Globus pallidus (tissue), 1 donor: Measurements from ENCODE around the gene PTPRA.
"Not testable (repeated sequence)": the region's sequence is repeated elsewhere in the genome, so short reads cannot be mapped to it uniquely, and the experiment has no call there.

Experiments
- DNase-seq: peaks from one replicate; pipeline ENCODE4 v3.0.0-alpha.2; 2015; ENCODE audit warnings: low spot score

The PTPRA gene

DNA sequence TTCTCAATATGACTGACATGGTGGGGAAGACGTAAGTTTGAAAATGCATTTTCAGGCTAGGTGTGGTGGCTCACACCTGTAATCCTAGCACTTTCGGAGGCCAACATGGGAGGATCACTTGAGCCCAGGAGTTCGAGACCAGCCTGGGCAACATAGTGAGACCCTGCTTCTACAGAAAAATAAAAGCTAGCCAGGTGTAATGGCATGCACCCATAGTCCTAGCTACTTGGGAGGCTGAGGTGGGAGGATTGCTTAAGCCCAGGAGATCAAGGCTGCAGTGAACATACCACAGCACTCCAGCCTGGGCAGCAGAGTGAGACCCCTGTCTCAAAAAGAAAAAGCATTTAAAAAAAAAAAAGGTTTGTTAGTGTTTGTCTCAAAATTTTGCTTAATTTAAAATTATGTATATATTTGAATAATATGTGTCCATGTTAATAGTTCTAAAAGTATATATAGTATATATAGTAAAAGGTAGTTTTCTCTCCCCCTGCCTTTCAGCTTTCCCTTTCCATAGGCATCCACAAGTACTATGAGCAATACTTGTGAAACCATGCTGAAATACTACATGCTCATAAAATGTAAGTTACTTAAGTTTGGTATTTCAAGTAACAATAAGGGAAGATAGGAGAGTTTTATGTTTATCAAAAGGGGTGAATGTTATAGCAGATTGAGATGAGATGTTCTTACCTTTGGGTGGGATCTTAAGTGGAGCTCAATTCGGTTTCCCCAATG is 15.1 kb downstream of the PTPRA start:
- no peak for DNase-seq

DNA sequence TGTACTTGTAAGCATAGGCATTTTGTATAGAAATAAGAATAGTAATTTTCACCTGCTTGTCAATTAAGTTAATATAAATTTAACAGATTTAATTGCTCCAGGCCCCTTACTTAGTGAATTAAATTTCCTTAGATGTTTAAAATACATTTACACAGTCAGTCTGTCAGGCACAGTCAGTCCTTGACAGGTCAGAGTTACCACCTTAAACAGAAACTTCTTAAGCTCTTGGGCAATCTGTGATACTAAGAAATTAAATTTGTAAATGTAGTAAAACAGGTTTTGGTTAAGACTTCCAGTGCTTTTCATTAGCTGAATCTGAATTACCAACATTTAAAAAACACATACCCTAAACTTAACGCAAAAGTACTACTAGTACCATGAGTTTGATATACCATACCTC is 15.9 kb downstream of the PTPRA start:
- DNase-seq = no peak

DNA sequence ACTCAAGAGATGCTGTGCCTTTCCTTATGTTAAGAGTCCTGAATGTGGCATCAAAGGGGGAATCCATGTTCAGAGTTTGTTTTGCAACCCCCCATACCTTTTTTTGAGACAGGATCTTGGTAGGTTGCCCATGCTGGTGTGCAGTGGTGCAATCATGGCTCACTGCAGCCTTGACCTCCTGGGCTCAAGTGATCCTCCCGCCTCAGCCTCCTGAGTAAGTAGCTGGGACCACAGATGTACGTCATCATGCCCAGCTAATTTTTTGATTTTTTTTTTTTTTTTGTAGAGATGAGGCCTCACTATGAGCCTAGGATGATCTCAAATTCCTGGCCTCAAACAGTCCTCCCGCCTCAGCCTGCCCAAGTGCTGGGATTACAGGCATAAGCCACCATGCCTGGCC is 16.5 kb downstream of the PTPRA start:
- no peak for DNase-seq

DNA sequence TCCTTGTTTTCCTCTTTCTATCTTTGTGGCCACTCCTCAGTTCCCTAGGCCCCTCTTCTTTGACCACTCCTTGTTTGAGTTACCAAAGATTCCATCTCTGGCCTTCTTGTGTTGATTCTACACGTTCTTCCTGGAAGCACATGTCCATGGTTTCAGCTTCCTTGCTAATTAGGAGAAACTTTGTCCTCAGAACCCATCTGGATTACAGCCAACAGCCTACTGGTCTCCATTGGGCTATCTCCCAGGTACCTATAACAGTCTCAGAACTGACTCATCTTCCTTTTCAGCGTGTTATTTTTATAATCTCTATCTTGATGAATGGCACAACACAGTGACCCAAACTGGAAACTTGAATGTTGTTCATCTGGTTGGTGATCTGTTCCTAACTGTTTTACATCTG is 17.5 kb downstream of the PTPRA start:
- no peak for DNase-seq

DNA sequence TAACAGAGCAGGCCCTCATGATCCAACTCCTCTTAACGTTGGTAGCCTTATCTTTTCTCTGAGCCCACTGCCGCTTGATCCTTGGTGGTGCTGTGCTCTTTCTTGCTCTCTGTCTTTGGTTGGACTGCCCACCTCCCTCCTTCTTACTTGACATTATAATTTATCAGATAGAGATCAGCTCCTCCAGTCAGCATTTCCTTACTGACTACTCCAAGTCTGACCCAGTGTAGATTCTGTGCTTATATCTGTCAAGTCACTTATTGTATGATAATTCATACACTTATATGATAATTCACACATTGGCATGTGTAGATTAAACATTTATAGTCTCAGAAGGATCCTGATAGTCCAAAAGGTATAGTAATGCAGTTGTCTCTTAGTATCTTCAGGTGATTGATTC is 18.1 kb downstream of the PTPRA start:
- DNase-seq = no peak

DNA sequence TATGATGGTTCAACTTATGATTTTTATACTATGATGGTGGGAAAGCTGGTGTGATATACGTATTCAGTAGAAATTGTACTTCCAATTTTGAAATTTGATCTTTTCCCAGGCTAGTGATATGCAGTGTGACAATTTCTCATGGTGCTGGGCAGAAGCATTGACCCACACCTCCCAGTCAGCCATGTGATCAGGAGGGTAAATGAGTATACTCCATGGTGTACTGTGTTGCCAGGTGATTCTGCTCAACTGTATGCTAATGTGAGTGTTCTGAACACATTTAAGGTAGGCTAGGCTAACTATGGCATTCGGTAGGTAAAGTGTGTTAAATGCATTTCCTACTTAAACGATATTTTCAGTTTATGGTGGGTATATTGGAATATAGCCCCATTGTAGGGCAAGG is 19.1 kb downstream of the PTPRA start:
- no peak for DNase-seq

DNA sequence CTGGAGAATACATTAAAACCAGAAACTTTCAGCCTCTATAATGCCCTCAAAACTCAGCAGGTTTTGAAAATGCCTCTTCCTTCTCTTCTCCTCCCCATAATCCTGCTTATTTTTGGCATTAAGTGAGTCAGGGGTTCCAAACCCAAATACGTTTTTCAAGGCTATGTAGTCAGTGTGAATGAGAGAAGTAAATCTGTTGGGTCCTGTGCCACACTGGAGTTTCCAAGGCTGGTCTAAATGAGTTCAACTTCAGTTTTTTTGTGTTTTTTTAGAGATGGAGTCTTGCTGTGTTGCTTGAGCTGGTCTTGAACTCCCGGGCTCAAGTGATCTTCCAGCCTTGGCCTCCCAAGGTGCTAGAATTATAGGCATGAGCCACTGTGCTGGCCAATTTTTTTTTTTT is 20.9 kb downstream of the PTPRA start:
- no peak for DNase-seq

DNA sequence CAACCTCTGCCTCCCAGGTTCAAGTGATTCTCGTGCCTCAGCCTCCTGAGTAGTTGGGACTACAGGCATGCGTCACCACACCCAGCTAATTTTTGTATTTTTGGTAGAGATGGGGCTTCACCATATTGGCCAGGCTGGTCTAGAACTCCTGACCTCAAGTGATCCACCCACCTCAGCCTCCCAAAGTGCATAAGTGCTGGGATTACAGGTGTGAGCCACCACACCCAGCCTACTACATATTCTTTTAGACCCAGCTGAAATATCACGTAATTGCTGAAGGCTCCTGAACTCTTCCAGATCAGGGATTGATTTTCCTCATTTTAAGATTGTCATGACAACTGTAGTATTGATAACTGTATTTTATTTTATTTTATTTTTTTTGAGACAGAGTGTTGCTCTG is 21.9 kb downstream of the PTPRA start:
- DNase-seq = not testable (repeated sequence)

DNA sequence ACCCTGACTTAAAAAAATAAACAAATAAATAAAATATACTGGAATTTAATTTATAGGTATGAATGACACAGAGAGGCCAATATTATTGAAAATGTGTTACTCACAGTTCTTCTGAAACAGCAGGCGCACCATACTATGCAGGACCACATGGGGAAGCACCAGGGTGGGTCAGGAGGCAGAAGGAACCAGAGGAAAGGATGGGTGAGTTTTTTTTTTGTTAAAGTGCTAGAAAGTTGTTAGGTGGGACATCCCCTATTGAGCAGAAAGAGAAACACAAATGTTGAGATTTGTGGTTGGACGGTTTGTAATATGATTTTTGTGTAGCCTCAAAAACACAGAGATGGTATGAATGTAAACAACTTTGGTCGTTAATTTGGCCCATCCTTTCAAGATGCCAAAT is 26.0 kb downstream of the PTPRA start:
- DNase-seq = no peak

DNA sequence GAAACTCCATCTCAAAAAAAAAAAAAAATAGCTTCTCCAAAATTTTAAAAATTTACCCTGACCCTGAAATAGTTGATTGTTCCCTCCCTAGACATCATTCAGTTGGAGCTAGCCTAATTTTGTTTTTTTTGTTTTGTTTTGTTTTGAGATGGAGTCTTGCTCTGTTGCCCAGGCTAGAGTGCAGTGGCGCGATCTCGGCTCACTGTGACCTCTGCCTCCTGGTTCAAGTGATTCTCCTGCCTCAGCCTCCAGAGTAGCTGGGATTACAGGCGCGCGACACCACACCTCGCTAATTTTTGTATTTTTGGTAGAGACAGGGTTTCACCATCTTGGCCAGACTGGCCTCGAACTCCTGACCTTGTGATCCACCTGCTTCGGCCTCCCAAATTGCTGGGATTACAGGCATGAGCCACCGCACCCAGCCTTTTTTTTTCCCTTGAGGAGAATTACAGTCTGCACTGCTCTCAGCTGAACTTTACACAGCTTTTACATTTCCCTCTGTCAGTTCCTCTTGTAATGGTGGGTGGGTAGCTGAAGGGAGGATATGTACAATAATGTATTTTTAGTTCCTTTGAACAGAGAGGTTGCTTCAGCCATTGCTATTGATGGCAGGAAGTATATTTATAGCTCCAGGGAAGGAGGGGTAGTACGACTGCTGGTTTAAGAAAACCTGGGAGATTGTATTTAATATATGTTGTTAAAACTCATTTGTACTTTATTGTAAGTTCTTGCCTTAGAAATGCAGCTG is 27.7 kb downstream of the PTPRA start:
- no peak for DNase-seq

DNA sequence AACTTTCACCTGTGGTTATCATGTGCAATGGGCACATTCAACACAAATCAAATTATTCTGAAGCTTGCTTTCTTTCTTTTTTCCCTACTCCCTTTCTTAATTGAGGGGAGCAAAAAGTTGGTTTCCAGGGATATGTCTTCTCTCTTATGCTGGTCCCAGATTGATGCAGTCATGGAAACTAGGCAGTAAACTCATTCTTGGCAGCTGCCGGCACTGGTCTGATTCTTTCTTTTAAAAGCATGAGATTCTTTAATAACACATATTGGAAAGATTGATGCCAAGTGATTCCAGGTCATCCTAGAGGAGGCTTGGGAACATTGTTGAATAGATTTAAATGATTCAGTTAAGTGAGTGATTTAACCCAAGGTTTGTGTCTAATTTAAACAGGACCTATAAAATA is 29.0 kb downstream of the PTPRA start:
- peak; percentile 23 for DNase-seq

DNA sequence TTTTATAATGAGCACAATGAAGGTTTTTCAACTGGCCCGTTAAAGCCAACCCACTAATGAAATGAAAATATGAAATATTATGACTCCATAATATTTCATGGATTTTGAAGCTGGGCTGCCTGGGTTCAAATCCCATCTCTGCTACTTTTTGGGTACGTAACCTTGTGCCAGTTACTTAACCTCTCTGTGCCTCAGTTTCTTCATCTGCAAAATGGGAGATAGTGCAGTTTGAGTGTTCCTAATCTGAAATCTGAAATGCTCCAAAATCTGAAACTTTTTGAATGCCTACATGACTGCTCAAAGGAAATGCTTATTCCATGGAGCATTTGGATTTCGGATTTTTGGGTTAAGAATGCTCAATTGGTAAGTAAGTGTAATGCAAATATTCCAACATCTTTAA is 29.5 kb downstream of the PTPRA start:
- DNase-seq = no peak

DNA sequence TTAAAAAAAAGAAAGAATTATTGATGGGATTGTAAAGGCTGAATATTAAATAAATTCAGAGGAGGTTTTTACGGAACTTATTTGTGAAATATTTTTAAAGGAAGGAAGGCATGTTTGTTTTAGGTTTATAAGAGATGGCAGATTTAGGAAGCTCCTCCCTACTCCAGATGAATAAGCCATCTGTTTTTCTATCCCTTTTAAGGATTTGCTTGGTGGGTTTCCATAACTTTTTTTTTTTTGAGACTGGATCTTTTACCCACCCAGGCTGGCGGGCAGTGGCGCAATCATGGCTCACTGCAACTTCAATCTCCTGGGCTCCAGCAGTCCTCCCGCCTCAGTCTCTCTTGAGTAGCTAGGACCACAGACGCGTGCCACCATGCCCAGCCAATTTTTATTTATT is 30.4 kb downstream of the PTPRA start:
- DNase-seq = no peak

DNA sequence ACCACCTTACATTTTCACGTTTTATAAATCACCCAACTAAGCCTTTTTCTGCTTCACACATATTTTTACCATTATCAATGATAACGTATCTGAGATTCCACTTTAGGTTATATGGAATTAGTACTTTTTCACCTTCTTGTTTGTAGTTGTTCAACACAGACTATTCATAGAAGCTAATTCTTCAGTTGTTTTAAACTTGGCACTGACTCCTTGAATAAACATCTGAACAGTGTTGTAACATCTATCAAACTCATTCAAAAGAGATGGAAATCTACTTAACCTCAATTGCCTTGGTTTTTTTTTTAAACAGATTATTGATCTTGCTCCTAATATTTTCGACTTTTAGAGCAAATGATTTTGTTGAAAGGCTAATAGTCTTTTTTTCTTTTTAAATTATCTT is 34.2 kb downstream of the PTPRA start:
- no peak for DNase-seq

DNA sequence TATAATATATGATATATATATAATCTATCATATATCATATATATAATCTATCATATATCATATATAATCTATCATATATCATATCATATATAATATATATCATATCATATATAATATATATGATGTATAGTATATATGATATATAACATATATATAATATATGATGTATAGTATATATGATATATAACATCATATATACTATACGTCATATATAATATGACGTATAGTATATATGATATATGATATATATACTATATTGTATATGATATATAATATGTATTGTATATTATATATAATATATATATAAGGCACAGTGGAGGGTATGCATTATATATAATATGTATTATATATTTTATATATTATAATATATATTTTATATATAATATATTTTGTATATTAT is 36.7 kb downstream of the PTPRA start:
- no peak for DNase-seq

DNA sequence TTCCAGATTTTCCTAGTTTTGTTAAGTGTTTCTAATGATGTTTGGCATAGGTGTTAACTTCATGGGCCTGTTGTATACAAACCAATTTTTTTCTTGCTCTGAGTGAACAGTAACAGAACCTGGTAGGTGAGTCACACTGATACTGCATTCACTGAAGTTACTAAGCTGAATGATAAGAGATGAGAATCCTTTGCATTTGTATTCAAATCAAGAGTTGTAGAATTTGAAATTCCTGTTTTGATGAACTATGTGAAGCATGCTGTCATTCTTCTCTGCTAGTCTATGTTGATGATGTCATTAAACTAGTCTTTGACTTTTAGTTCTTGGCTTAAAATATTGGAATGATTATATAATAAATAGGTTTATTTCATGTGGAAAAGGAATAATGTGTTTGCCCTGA is 37.9 kb downstream of the PTPRA start:
- DNase-seq = no peak

DNA sequence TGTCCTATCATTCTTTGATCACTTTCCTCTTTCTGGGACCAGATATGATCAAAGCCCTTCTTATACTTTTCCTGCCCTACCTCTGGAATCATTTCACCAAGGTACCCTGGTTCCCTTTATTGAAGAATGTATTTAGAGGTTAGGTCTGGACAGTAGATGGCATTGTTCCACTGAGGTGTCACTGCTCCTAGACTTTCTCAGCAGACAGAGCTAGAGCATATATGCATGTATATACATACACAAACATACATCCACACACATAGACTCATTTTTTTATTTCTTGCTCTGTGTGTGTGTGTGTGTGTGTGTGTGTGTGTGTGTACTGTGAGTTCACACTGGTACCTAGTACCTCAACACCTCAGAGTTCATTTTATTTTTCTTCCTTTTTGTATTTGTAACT is 40.9 kb downstream of the PTPRA start:
- peak; percentile 36 for DNase-seq

DNA sequence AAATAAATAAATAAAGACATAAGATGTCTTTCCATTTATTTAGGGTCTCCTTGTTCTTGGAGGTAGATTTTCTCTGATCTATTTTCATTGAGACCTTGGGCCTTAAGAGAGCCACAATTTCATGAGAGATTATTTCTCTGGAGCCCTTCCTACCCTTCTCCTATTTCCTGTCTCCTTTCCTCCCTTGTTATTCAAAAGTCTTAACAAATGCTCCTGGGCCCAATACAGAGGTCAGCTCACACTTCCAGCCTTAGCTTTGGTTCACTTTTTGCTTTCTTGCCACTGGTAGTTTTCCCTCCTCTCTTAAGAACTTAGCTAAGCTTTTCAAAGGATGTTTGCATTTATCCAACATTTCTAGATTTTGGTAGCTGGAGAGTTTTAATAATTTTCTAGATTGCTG is 44.0 kb downstream of the PTPRA start:
- DNase-seq = no peak

DNA sequence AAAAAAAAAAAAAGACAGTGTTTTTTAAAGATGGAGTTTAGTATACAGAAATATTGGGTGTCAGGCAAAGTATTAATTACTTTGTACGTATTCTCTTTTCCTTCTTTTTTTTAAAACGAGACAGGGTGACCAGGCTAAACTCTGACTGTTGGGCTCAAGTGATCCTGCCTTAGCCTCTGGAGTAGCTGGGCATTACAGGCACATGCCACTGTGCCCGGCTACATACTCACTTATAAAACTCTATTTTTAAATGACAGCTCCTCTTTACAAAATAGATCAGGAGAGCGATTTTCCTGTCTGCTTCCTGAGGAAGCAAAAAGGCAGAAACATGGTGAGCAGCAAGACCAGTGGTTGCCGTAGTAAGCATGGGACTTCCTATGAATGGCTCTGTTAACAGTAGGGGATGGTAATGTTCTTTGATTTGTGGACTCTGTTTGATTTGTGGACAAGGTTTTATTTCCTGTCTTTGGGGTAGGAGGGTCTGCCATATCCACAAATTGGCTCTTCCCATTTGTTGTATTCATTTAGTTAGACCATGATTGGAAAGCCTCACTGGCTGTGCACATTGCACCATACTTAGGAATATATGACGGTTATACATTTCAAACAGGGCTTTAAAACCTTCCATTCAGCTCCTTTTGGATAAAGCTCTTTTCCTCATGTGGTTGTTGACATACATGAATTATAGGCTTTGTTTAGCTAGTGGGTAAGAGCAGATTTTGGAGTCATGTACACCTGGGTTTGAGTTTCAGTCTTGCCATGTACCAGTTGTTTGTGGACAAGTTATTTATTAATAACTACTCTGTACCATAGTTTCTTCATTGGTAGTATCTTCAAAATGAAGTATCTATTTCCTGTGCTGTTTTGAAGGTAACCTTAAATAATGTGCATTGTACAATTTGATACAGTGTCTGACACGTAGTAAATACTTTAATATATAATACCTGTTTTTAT is 45.1 kb downstream of the PTPRA start:
- no peak for DNase-seq

DNA sequence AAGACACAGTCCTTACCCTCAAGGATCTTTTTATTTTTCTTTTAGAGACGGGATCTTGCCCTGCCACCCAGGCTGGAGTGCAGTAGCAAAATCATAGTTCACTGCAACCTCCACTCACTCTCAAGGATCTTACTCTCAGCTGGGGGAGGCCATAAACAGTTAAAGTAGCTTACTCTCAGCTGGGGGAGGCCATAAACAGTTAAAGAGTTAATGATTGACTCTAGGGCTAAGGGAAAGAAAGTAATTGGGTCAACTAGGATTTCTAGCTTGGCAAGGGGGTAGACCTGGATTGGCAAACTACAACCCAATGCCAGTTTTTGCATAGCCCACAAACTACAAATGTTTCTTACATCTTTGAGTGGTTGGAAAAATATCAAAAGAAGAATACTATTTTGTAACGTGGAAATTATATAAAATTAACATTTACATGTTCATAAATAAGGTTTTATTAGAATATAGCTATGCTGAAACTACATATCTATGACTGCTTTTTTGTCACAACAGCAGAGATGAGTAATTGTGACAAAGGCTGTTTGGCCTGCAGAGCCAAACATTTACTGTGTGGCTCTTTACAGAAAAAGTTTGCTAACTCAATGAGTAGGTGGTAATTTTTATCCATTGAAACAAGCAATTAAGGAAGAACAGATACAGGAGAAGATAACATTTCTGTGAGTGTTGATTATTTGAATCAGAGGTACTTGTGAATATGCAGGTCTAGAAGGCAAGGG is 46.4 kb downstream of the PTPRA start:
- DNase-seq = no peak

DNA sequence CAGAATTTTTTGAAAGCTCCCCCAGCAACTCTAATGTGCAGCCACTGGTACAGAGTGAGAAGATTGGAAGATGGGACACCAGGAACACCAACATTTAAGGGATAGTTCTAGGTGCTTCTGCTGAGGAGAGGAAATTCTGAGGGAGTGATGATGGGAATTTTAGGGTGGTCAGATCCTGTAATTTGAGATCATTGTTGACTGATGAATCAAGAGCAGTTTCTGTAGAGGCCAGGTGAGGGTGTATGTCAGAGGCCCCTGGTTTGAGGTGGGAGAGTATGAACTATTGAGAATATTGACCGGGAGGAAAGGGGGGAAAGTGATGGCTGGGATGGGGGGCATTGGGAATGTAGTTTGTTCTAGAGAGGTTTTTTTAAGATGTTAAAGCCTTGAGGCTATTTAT is 47.2 kb downstream of the PTPRA start:
- no peak for DNase-seq

DNA sequence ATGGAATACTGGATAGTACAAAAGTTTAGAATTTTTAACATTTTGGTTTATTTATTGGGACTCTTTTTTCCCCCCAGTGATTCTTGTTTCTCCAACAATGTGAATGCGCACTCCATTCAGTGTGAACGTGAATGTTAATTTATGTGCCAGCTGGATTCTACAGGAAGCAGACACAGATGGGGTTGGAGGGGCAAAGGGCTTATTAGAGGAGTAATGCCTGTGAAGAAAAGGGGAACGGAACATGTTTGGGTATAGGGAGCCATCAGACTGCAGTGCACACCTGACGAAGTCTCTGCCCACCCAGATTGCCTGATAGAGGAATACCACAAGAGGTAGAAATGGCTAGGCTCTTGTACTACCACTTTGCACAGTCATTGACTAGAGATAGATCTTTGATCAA is 48.2 kb downstream of the PTPRA start:
- DNase-seq = no peak
